AG20443 (cell line): ENCODE data around the gene C16orf46.

Experiments used
- DNase-seq: peaks from one replicate; pipeline ENCODE4 v3.0.0; 2012; ENCODE audit warnings: low spot score, mixed read lengths

Gene C16orf46

DNA sequence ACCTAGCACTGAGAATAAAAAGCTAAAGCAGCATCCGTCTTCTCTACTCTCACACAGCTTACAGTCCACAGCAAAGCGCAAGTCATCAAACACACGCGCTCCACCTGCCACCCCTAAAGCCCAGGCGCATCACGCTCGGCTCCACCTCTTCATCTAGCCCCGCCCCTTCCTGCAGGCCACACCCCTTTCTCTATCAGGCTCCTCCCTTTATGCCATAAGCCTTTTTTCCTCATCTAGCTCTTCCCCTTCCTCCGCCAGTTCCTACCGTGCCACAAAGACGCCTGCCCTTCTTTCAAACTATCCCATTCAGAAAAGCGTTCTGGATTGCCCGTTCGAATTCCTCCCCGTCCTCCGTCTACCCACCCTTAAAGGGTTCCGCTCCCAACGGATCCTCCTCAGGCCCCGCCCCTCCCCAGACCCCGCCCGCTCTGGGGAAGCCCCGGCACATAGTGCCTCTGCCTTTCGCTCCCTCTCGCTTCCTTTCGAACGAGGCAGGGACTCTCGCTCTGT lies 417 bp downstream of the C16orf46 start:
- DNase-seq: peak; percentile 90

DNA sequence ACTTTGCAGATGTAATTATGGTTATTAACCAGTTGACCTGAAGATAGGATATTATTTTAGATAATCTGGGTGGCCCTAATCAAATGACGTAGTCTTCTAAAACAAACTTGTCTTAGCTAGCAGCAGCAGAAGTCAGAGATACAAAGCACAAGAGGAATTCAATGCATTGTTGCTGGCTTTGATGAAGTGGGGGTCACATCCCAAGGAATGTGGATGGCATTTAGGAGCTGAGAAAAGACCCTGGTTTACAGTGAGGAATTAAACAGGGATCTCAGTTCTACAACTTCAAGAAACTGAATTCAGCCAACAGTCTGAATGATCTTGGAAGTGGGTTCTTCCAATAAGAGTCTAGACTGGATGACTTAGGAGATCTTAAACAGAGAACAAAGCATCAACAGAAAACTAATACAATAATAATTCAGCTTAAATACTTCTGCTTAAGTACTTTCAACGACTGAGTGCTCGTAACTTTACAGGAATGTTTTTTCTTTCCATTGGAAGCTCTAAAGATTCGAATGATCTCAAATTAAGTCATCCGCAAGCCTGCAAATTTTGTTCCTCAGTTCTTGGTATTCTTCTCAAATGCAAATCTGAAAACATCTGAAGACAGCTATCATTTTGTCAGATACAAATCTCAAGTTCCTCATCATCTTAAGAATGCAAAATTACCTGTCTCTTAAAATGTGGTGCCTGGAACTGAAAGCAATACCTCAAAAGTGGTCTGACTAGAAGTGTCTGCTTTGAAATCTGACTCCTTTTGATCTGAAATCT lies 3.3 kb downstream of the C16orf46 start:
- no peak for DNase-seq

DNA sequence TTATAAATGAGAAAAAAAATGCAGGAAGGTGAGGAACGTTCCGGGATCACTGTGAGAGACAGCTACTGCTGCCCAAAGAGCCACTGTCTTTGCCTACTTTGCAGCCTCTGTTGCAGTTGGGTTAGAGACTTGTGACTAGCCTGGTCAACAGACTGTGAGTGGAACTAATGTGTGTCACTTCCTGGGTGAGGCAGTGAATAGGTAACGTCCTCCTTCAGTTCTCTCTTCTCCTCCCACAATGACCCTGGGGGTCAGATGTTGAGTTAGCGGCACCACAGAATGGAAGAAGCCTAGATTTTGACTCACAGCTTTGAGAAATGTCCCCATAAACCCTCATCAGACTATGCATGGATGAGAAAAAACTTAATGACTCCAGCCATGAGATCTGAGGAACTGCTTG lies 5.2 kb downstream of the C16orf46 start:
- DNase-seq: no peak

DNA sequence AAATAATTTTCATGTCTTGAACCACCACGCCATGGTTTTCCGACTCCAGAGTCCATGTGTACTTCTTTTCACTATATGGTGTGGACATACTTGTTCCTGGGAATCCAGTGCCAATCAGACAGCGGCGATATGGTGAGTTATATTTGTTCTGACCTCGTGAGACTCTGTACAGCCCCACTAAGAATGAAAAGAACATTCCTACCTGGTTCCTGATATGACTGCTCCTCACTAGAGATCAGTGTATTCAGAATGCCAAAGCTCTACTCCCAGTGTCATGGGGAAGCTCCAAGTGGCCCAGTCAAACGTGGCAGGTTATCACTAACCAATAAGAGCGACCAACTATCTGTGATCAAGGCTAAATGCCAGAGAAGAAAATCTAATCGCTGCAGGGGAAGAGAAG lies 6.1 kb downstream of the C16orf46 start:
- no peak for DNase-seq

DNA sequence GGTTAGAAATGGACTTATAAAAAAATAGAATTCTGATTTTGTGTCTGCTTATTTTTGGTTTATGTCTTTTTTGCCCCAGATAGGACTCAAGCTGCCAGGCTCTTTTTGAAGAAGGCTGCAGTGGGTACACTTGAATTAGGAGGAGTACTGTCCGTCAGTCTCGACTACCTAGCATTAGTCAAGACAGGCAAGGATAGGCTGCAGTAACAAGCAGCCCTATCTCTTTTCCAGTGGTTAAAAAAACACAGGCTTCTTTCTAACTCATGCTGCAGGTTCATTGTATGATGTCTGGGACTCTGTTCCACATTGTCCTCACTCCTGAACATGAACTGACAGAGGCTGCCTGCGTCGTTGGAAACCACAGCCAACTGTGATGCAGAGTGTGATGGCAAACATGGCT lies 8.0 kb downstream of the C16orf46 start:
- DNase-seq: no peak

DNA sequence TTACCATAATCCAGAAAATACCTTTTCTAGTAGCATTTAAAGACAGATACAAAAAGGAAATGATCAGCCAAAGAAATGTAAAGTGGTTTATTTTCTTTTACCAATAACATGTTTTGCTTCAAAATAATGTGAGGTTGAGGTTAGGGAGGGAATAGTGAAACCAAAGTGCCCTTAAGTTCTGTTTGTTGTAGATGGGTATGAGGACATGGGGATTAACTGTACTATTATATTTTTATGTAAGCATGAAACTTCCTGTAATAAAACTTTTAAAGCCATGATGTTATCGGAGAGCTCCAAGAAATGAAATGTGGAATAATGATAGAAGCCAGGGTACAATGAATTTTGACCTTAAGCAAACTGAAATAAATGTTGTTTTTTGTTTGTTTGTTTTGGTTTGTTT lies 9.9 kb downstream of the C16orf46 start:
- no peak for DNase-seq

DNA sequence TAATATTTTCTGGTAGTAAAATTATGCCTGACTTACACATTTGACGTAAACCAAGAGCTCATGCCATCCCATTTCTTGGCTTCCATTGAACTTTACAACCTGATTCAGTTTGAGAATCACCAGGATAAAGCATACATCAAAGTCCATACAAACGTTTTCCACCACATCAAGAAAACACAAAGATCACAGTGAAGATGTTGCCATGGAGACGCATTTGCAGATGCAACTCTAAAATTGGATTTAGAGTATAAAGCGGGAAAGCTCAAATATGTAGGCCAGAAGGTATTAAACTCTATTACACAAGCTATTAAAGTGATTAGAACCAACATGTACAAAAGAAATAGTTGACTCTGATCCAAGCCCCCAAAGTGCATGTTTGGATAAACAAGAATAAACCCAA lies 10.4 kb downstream of the C16orf46 start:
- DNase-seq: no peak

DNA sequence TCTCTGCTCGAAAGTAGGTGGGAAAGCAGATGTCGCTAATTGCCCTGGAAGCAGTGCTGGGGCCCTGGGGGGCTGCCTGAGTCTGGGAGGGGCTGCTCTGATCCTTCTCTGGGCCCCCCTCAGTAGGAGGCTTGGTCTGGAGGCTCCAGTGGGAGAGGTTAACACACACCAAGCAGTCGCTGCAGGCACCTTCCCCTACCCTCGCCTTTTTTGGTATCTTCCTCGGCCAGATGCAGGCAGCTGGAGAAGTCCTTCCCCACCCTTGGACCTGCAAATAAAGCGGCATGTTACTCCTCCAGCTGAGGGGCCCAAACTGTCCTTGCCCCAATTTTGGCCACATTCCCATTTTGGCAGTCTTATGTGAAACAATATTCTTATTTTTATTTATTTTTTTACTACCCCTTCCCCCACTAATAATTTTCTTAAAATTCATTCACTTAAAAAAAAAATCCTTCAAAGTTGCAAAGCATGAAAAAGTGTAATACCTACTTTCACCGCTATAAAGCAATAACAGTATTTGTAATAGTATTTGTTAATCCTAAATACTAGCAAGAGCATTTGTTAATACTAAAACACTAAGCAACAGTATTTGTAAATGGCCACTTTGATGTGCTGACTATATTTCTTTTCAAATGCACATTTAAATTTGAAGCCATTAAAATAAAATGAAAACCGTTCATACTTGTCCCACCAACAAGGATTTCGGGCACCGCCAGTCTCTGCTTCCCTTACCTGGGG lies 15.0 kb downstream of the C16orf46 start:
- no peak for DNase-seq

DNA sequence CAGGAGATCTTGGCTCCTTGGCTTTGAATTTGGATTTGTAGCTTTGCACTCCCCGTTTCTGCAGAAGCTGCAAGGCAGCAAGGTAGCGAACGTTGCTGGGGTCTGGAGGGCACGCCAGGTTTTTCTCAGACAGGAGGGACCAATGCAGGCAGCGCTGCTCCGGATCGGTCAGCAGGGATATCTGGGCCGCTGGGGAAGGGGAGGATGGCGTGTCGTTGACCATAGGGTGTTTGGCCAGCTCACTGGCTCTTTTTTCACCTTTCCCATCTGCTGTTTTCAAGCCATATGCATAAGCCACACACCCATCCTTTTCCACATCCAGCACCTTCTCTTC lies 15.8 kb downstream of the C16orf46 start:
- DNase-seq: no peak

DNA sequence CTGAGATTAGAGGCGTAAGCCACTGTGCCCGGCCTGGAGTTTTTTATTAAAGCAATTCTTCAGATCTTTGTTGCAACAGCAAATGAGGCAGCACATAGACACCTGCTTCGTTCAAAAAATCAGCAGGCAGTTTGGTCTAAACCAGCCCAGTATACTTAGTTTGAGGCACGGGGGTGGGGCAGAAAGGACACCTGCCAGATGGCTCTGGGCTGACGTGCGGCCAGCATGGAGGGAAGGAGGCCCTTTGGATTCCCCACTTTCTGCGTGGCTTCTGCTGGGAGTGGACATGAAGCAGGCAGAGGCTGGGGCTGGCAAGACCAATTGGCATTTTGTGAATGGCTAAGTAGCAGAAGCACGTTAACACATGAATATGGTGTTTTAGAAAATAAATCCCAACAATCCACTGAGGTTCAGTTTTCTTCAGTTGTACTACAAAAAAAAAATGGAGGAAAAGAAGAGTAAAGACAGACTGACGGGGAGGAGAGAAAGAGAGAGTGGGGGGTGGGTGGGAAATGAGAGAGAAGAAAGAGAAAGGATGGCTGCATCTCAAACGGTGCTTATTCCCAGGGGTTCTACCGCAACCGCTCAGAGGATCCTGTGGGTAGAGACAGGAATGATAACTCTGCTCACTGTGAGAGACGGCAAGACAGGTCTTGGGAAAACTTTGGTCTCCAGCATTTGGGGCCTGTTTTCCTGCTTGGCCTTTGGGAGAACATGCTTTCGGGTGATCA lies 16.3 kb downstream of the C16orf46 start:
- DNase-seq: no peak

DNA sequence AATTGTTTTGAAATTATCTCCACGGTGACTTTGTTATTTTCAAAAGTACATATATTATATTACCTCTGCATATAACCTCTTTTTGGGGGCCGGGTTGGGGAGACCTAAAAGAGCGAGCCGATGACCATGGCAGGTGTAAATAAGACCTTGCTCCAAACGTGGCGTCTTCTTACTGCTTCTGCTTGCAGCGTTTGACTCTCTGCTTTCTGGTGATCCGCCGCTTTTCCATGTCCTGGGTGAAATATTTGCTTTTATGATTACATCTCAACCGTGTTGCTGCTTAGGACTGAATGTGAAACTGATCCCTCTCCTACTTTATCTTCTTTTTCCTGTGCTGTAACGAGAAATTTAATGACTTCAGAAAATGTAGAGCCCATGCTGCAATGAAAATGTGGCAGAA lies 23.3 kb downstream of the C16orf46 start:
- DNase-seq: no peak

DNA sequence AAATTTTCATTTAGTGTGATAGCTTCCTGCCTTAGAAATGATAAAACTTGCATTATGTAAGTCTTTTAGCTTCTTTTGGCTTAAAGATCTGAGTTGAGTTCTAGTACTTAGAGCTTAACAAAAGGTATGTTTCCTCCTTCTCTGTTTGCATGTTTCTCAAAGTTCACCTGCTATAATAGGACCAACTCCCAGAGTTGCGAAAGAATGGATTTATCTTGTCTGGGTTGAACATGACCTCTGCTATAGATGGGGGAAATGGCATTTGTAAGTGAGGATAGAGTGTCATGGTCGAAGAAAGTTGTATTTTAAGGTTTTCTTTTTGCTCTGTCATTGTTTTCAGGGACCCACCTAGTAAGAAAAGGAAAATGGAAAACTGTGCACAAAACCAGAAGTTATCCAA lies 34.2 kb downstream of the C16orf46 start:
- DNase-seq: no peak

DNA sequence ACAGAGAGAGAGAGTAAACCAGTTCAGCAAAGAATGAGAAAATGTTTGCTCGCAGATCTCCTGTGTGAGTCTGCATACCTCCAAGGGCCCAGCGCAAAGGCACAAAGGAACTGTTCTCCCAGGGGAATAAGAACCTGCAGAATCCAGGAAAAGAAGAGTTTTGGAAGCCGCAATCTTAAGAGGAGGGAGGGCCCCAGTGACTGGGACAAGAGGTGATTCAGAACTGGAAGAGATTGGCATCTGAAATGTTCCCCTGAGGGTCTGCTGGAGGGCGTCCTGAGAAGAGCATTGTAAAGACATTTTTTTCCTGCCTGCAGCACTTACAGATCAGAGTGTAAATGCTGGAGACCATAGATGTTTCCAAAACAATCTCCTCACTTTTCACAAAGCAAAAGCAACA lies 35.3 kb downstream of the C16orf46 start:
- no peak for DNase-seq

DNA sequence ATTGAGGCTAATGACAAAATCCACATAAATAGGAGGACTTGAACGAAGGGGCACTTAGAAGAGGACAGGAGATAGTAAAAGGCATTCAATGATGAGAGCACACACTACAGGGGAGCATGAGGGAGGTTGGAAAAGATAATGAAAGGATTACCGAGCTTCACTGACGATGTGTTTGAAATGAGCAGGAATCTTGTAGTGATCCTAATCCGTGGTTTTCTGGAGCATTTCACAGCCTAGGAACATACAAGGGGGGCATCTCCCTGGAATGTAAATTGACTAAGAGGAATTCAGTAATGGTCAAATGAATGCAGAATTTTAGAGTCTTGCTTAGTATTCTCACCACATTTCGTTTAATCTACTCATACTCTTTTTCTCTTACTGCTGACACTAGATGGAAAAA lies 36.2 kb downstream of the C16orf46 start:
- DNase-seq: no peak

DNA sequence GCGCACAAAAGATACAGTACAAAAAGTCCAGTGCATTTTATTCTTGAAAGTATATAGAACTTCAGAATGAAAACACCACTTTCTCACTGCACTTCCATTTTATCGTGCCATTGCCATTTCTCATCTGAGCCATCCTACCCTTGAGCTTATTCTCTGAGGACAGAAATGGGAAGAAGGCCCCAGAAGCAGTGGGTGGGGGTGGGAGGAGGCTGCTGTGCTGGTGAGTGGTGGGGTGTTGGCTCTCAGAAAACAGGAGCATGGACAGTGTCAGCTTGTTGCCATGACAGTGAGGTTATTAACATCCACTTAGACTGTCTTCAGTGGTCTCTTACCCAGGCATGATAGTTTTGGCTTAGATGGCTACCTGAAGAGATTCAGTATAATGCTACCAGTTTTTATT lies 36.9 kb downstream of the C16orf46 start:
- no peak for DNase-seq

DNA sequence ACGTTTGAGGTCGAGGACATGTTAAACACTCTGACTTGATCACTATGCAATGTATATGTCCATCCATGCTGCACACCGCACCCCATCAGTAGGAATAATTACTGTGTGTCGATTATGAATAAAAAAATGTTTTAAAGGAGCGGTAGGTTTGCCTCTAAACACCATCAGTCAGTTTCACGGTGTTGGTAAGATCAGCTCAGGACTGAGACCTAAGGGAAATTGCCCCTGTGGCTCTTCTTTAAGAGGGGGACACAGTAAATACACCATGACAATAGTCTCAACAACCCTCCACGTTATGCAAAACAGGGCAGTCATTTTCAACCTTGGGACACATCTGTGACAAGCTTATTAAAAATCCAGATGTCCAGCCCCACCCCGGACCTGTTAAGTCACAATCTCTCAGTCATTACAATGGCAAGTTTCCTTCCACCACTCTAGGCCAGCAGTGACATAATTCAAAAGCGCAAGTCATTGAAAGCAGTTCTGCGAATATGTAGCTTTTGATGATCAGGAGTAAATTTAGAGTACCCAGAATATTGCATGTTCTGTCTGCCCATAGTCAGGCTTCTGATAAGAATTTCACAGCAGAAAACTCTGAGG lies 40.2 kb downstream of the C16orf46 start:
- peak; percentile 27 for DNase-seq

DNA sequence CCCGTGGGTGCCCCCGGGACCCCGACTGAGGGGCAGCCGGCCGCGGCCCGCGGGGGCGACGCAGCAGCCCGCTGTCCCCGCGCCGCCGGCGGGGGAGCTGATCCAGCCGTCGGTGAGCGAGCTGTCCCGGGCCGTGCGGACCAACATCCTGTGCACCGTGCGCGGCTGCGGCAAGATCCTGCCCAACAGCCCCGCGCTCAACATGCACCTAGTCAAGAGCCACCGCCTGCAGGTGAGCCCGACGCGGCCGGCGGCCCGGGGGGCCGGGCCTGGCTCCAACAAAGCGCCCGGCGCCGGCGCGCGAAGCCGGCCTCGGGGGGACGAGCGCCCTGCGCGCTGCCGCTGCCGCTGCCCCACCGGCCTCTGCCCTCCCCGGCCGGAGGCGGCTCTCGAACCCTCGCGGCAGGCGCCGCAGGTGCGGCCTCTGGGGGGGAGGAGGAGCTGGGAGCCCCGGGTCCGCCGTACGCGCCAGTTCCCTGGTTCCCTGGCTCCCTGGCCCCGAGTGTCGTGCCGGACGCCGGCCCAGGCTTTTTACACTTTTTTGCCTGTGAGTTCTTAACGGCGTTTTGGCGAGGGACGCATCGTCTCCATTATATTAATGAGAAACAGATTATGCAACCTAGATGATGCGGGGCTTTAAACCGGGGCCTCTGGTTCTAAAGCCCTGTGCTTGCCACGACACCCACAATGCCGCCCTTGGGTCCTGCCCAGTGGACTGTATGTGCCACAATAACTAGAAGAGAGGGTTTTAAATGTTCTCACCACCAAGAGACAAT lies 40.9 kb downstream of the C16orf46 start:
- DNase-seq: peak; percentile 70

DNA sequence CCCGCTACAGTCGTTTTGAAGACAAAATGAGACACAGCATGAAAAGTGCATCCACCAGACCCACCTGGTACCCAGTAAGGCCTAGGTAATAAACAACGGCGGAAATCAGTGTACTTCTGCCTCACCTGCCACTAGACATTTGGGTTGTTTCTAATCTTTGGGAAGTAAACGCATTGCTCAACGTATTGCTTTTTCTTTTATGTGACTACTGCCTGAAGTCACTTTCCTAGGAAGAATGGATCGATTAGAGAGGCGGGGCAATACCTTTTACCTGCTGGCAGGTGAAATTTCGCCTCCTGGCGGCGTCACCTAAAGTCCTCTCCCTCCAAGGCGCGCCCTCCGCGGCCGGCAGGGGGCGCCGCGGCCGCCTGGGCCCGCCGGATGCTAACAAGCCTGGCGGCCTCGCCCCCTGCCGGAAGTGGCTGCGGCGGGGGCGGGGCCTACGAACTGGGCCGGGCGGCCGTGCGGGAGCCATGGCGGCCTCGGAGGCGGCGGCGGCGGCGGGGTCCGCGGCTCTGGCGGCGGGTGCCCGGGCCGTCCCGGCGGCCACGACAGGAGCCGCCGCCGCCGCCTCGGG lies 41.6 kb downstream of the C16orf46 start, which contains the start of gene ATMIN:
Gene ATMIN, plus strand, starts transcription at position 445 of the 577 bp plus-strand sequence. Its CDS starts 29 bp downstream, at position 474.
- peak; percentile 99 for DNase-seq

DNA sequence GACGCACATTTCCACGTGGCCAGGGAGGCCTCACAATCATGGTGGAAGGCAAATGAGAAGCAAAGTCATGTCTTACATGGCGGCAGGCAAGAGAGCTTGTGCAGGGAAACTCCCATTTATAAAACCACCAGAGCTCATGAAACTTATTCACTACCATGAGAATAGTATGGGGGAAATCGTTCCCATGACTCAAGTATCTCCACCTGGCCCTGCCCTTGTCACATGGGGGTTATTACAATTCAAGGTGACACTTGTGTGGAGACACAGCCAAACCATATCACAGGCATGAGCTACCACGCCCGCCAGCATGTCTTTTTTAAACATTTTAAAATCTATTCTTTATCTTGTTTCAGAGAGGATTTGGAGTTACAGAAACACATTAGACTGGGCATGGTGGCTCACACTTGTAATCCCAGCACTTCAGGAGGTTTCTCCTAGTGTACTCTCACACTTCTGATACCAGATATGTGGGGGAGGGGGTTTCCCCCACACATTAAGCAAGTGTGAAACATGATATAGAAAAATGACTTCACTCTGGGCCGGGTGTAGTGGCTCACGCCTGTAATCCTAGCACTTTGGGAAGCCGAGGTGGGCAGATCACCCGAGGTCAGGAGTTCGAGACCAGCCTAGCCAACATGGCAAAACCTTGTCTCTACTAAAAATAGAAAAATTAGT lies 47.0 kb downstream of the C16orf46 start:
- no peak for DNase-seq

DNA sequence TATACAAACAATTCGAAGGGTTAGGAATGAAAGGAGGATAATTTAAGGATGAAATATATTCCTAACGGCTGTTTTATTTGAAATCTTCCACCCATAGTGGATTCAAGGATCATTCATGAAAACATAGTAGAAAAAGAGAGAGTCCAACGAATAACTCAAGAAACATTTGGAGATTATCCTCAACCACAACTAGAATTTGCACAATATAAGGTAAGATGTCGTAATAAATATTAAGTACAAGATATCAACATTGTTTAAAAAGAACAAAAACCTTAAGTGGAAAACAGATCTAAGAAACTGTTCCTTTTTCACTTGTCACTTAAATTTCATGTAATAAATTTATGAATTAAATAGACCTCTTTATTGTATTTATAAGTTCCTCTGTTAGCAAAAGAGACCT lies 50.6 kb downstream of the C16orf46 start:
- DNase-seq: no peak

DNA sequence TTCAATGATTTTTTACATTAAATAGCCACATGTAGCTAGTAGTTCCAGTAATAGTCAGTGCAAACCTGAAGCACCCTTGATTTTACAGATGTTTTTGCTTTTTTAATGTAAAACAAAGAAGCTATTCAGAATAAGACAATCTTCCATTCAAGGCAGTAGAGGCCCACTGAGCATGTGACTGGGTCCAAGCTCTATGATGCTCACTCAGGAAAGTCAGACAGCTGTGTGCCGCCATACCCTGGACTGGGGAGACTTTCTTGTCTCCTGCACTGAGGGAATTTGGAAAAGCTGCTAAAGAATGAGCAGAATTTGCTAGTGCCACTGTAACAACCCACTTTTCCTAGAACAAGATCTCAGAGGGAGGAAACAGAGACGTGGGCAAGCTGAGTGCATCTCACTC lies 58.5 kb downstream of the C16orf46 start:
- no peak for DNase-seq
